PFSK-1 (cell line): ENCODE results near the gene TLCD3B.

Experiments used
- FOXP2 ChIP-seq: optimal IDR thresholded peaks from 2 replicates; pipeline ENCODE3; 2011; ENCODE audit warnings: borderline replicate concordance, control low read depth, inconsistent platforms; ENCODE audit not compliant: insufficient read depth; ENCODE audit errors: extremely low read length, extremely low read depth
- POLR2AphosphoS5 ChIP-seq: IDR thresholded peaks from 2 replicates; pipeline ENCODE4 v1.6.1; 2012; ENCODE audit warnings: low read depth, mild to moderate bottlenecking, control low read depth, low read length, moderate library complexity
- SIN3A ChIP-seq: IDR thresholded peaks from 2 replicates; pipeline ENCODE4 v1.6.1; 2012; ENCODE audit warnings: mild to moderate bottlenecking, low read length, moderate library complexity, borderline replicate concordance; ENCODE audit not compliant: insufficient read depth
- TAF1 ChIP-seq: IDR thresholded peaks from 2 replicates; pipeline ENCODE4 v1.6.1; 2012; ENCODE audit warnings: low read length, control low read depth, borderline replicate concordance; ENCODE audit not compliant: insufficient read depth
- TF ChIP-seq, protein P1 (sequence below), 2 experiments: IDR thresholded peaks; 2 replicates each; pipeline versions ENCODE4 v1.6.1 to v1.8.0; 2011 to 2012; ENCODE audit warnings: low read depth in 2 of 2, low read length in 2 of 2, control low read depth in 1 of 2, inconsistent platforms in 1 of 2, mild to moderate bottlenecking in 1 of 2, moderate library complexity in 1 of 2; ENCODE audit not compliant: insufficient read depth in 1 of 2

GRCh38 chr16:30030841-30031413 lies at the start of gene TLCD3B:
- TF ChIP-seq POLR2AphosphoS5 (no peak), TAF1 (no peak), SIN3A (no peak), FOXP2 (no peak)
- TF ChIP-seq, protein P1, sequence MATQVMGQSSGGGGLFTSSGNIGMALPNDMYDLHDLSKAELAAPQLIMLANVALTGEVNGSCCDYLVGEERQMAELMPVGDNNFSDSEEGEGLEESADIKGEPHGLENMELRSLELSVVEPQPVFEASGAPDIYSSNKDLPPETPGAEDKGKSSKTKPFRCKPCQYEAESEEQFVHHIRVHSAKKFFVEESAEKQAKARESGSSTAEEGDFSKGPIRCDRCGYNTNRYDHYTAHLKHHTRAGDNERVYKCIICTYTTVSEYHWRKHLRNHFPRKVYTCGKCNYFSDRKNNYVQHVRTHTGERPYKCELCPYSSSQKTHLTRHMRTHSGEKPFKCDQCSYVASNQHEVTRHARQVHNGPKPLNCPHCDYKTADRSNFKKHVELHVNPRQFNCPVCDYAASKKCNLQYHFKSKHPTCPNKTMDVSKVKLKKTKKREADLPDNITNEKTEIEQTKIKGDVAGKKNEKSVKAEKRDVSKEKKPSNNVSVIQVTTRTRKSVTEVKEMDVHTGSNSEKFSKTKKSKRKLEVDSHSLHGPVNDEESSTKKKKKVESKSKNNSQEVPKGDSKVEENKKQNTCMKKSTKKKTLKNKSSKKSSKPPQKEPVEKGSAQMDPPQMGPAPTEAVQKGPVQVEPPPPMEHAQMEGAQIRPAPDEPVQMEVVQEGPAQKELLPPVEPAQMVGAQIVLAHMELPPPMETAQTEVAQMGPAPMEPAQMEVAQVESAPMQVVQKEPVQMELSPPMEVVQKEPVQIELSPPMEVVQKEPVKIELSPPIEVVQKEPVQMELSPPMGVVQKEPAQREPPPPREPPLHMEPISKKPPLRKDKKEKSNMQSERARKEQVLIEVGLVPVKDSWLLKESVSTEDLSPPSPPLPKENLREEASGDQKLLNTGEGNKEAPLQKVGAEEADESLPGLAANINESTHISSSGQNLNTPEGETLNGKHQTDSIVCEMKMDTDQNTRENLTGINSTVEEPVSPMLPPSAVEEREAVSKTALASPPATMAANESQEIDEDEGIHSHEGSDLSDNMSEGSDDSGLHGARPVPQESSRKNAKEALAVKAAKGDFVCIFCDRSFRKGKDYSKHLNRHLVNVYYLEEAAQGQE (IDR thresholded peaks at IDR 0.05; ENCODE audit: insufficient read depth in 1 of 2, low read depth in 2 of 2, low read length in 2 of 2), result no peak
